Astrocyte (in vitro differentiated cells and primary cell): ENCODE data around the gene RGS9.
"Not testable (repeated sequence)": the region's sequence is repeated elsewhere in the genome, so short reads cannot be mapped to it uniquely, and the experiment has no call there.

Experiments
- CTCF ChIP-seq: IDR thresholded peaks from 2 replicates; pipeline ENCODE4 v1.5.1; 2011; ENCODE audit warnings: low read depth, mild to moderate bottlenecking, inconsistent platforms, low read length, moderate library complexity; ENCODE audit not compliant: insufficient read depth
- EZH2 ChIP-seq: IDR thresholded peaks from 2 replicates; pipeline ENCODE4 v1.6.1; 2012; ENCODE audit warnings: mild to moderate bottlenecking, low read length, inconsistent platforms; ENCODE audit not compliant: insufficient read depth

- not testable (repeated sequence) for TF ChIP-seq CTCF, EZH2
Measured at GRCh38 chr17:65116515-65116914, 20.7 kb upstream of the RGS9 start.
